GM18868 (cell line): ENCODE data around the gene TTC23L.
A peak's percentile ranks its signal among the peaks of the same experiment; 100 is the strongest.

Experiments
- ATAC-seq: cut with Tn5 transposase; IDR thresholded peaks from one replicate; pipeline ENCODE4 v1.9.1; 2021; ENCODE audit warnings: mild to moderate bottlenecking, moderate library complexity; ENCODE audit not compliant: unreplicated experiment

The TTC23L gene

GRCh38 chr5:34868791-34869190 lies 29.8 kb downstream of the TTC23L start:
- ATAC-seq: no peak

- no peak for ATAC-seq
Observed at GRCh38 chr5:34869256-34869655, 30.3 kb downstream of the TTC23L start.

GRCh38 chr5:34870382-34870781 lies 31.4 kb downstream of the TTC23L start:
- no peak for ATAC-seq

- no peak for ATAC-seq
Observed at GRCh38 chr5:34876275-34876674, 37.3 kb downstream of the TTC23L start.

- ATAC-seq: no peak
Observed at GRCh38 chr5:34881246-34881645, 42.3 kb downstream of the TTC23L start.

DNA sequence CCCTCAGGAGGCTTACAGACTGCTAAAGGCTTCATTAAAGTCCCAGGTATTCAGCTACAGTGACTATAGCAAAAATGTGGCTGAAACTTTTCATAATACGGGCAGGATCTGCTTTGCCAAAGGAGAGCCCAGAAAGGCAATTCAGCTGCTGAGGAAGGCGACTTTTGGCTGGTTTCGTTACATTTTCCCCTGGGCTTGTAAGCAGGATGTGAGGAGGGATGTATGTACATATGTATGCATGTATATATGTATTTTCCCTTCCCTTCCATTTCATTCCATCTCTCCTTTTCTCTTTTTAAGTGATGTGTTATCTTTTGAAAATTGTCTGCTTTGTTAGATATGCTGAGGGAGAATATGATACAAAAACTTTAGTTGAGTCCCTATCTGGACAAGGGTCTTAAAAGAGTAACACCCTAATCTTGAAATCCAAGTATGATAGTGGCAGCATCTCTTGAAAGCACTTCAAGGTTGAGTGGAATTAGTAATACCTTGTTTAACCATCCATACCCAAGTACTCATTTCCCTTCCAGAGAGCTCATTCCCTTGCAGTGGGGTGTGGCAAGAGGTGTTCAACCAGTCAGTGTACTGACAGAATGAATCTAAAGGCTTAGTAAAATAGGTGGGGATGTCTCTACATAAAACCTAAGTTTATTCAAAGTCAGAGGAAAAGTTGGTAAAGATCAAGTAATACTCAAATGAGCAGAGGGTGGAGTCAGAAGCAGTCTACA lies 47.6 kb downstream of the TTC23L start:
- no peak for ATAC-seq

- ATAC-seq: no peak
Observed at GRCh38 chr5:34889394-34889793, 50.4 kb downstream of the TTC23L start.

DNA sequence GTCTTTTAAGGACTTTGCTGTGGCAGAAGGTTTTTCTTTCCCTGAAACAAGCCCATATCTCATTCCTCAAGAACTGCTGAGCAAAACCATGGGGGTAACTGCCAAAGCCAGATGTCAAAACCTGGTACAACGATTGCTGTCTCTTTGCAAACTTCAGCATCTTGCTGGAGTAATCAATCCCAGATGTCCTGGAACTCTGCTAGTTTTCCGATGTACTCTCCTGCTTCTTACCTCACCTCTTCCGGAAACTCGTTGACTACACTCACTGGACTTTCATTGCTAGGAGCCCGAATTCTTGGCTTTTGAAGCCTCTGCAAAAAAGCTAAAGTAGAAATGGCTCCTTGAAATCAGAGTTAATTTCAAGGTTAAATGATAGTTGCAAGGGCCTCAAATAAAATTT lies 53.0 kb downstream of the TTC23L start:
- ATAC-seq: no peak

- no peak for ATAC-seq
Observed at GRCh38 chr5:34892414-34892813, 53.5 kb downstream of the TTC23L start.

DNA sequence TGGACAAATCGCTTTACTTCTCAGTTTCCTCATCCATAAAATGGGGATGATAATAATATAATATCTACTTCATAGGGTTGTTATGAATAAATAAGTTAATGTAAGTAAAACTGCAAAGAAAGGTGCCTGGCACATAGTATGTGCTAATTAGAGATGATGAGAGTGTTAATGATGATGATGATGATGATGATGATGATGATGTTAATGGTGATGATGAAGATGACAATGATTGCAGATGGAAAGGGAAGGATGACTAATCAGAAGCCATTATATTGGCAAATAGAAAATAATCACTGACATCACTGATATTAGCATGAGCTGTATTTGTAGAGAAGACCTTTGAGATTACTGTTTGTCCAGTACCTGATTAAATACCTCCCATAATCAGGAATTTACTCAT lies 55.8 kb downstream of the TTC23L start:
- no peak for ATAC-seq

DNA sequence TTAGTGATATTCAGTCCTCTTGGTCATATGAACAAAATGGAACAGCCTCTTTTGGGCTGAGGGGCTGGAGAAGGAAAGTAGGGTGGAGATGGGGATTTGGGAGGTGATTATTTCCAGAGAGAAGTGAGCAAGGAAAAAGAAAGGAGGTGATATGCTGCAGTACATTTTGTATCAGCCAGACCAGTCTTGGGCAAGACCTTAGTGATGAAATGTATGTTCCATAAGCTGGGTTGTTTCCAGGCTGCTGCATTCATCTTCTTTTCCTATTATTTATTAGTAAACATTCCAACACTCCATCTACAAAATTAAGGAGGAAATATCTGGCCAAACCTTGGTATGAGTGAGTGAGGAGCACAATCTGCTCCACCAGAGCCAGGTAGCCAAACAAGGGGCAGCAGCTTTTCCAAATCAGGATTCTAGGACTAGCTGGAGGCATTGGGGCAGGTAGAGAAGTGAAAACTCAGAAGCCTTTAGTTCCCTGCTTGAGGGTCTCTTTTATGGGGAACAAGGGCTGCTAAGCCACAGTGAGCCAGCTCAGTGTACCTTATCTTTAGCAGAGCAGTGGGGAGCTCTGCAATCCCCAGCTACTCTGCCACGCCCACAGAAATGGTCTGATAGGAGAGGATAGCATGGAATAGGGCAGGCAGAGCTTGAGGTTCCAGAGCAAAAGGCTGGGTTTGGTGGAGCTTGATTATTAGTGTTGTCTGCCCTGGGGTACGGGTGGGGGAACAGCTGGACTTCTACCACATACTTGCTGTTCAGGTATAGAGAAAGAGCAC lies 56.9 kb downstream of the TTC23L start:
- no peak for ATAC-seq

- no peak for ATAC-seq
Observed at GRCh38 chr5:34897646-34898045, 58.7 kb downstream of the TTC23L start.

DNA sequence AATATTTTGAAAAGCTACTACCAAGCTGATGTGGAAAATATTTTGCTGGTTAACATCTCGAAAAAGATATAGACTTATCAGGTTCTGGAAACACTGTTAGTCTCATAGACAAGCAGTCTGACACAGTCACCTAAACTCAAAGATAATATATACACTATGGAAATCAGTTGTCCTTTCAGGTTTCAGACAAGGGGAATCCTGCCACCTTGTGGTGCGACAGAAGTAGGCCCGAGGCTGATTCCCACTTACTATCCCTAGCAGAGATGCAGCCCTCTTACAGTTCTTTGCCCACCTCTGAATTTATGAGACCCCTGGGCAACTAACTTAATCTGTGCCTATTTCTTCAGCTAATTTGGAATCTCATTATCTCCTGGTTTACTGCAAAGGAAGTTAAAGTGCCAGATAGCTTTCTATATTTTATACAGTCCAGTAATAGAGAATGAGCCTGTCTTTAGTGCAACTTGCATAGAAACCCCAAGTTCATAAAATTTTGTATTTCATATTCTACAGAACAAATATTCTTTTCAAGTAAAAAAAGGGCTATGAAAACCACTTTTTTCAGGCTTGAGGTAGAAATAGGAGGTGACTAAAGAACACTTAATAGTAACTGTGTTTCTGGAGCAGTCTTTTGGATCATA lies 59.4 kb downstream of the TTC23L start:
- peak; percentile 90 for ATAC-seq

DNA sequence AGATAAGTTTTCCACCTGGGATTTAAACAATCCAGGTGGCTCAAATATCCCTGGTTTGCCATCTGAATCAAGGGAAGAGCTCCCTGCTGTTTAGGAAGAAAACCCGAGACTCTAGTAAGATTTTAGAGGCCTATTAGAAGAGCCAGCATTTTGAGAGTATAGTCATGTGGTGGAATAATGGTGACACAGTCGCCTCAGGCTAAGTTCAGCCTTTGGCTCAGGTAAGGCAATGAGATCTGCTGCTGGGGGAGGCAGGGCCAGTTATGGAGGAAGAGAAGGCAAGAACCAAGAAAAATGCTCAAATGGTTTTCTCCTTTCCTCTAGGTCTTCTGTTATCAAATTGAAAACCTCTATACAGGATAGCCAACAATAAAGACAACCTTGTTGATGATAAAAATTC lies 60.1 kb downstream of the TTC23L start:
- ATAC-seq: no peak

DNA sequence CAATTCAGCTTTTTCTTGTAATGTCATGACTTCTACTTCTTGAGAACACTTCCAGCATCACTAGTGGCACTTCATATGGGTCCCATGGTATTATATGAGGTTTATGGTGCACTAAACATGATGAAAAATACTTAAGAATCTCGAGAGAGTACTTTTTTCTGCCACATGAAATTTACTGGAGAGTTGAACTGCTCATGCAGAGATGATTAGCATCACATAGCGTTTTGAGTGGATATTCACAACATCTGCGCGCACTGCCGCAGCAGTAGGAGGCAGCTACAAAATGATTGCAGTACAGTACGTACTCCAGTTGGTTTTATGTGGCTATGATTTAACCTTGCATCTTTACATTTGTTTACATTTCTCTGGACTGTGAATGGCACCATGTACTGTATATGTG lies 61.7 kb downstream of the TTC23L start:
- ATAC-seq: no peak

GRCh38 chr5:34903260-34903659 lies 64.3 kb downstream of the TTC23L start:
- ATAC-seq: no peak

DNA sequence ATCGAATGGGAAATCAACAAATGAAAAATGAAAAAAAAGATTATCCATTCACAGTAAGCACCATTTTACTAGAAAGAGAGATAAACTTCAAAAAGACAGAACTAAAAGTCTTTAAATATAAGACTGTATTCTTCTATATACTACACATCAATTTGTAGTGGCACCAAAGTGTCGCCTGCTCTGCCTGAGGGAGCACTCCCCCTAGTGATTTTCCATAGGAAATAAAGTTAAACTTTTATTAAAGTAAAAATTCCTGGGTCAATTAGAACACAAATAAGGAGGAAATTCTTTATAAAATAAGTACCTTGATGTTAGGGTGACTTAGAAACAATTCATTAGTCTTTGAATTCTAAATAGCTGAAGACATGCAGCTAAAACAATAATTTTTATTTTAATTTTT lies 66.6 kb downstream of the TTC23L start:
- no peak for ATAC-seq

DNA sequence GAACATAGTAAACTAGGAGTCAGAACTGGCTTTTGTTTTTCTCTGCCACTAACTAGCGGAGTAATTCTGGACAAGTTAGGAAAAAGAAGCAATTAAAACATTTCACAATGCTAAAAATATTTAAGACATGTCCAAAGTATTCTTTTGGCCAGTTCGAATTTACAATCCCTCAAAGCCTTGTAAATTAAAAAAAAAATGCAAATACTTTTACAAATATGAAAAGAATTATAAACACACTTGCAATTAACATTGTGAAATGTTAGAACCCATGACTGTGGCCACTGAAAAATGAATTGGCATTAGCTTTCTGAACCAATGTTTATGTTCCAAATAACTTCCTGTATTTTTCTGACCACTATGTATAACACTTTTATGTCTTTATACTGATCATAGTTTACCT lies 74.1 kb downstream of the TTC23L start:
- ATAC-seq: no peak

- peak; percentile 3 for ATAC-seq
Observed at GRCh38 chr5:34914671-34915138, 75.7 kb downstream of the TTC23L start.

DNA sequence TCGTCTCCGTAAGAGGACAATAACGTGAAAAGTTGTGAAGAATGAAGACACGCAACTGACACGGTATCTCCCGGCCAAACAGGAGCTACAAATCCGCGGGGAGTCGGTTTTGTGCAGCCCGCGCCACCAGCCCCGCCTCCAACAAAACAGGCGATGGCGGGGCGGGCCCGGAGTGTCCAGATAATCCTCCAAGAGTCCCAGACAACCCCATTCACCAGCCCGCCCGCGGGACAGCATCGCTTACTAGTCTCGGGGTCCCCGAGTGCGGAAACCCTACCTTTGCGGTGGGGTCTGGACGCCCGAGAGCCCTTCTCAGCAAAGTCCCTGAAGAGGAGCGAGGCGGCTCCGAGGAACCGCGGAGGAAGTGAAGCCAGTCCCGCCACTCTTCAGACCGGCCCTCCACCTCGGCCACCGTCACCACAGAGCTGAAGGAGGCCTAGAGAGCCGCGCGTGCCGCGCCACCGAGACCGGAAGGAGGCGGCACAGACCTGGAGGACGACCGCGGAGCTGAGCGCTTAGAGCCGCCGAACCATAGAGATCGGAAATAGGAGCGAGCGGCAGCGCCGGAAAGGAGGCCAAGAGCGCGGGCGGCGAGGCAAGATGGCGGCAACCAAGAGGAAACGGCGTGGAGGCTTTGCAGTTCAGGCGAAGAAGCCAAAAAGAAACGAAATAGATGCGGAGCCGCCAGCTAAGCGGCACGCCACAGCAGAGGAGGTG lies 76.3 kb downstream of the TTC23L start, which contains the start of the genes BRIX1 and RAD1:
BRIX1 (plus strand) TSS at position 573 of the 717 bp plus-strand sequence; CDS start at position 601, 28 bp downstream.
RAD1 (minus strand) TSS at position 366 of the 717 bp plus-strand sequence. CDS start 612 bp downstream, outside the sequence.
- ATAC-seq: peak; percentile 98

DNA sequence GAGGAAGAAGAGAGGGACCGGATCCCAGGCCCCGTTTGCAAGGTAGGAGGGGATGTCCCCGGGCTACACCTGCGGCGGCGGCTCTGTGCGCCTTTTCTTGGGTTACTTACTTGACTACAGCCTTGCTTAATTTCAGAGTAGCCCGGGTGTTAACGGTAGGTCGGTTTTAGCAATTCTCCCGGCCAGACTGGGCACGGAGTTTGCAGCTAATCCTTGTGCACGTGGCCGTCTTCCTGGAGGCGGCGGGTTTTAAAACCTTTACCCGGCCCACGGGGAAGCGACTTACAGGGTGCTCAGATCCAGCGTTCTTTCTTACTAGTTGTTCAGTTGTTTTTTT lies 76.9 kb downstream of the TTC23L start:
- ATAC-seq: peak; percentile 7
